ENCODE results near the gene FAM200B.

Gene FAM200B

DNA sequence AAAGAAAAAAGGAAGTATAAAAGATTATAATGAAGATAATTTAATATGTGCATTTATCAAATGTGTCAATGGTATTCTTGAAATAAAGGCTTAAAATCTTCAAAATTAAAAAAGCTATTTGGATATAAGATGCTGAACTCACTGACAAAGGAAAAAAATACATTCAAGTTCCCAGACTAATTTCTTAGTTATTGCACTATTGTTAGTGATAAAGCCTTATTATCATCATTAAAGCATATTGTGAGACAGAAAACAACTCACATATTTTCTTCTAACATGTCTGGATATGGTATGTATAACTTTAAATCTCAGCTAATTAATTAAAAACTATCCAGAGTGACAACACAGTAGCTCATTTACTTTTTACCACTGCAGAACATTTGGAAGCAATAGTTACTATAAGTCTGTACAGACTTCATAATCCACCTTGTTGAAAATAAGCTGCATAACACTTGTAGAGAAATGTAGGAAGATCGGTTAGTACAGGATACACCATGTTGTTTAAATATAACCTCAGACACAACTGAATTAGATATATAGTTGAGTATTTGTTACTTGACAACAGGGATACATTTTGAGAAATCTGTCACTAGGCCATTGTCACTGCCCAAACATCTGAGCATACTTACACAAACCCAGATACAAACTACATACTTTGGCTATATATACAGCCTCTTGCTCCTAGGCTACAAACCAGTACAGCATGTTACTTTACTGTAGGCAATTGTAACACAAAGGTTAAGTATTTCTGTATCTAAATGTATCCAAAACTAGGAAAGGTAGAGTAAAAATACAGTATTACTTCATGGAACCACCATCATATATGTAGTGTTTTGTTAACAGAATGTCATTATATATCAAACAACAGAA lies 12.8 kb upstream of the FAM200B start:
- no peak for DNase-seq

DNA sequence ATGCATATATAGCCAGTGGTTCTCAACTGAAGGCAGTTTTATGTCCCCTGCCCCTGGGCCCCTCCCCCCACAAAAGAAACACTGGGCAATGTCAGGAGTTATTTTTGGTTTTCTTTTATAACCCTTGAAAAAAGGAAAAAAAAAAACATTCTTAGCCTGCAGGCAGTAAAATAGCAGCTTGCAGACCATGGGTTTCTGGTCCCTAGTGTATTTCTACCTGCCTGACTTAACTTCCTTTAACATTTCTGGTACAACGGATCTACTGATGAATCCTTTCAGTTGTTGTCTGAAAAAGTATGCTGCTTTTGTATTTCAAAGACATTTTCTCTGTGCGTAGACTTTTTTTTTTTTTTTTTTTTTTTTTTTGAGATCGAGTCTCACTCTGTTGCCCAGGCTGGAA lies 11.1 kb upstream of the FAM200B start:
- DNase-seq, result no peak

DNA sequence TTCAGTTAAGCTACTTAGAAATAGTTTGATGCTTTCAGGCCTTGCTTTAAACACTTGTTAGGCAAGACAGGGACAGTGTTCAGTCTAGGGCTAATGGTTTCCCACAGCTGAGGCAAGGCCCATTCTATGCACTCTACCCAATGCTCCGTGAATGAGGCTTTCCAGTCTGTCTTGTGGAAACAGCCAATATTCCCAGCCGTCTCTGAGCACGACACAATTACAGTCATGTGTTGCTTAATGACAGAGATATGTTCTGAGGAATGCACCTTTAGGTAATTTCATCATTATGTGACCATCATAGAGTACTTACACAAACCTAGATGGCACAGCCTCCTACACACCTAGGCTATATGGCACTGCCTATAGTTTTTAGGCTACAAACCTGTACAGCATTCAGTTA lies 9.5 kb upstream of the FAM200B start:
- DNase-seq, result no peak

DNA sequence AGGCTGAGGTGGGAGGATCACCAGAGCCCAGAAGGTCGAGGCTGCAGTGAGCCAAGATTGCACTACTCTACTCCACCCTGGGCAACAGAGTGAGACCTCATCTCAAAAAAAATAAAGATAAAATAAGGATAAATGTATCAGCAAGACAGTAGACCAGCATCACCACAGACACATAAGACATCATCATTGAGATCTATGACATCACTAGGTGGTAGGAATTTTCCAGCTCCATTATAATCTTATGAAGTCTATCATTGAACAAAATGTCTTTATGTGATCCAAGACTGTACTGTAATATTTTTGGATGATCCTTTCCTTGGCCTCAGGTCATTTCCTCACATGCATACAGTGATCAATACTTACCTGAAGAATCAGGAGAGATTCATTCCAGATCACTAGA lies 8.3 kb upstream of the FAM200B start:
- DNase-seq, result no peak

DNA sequence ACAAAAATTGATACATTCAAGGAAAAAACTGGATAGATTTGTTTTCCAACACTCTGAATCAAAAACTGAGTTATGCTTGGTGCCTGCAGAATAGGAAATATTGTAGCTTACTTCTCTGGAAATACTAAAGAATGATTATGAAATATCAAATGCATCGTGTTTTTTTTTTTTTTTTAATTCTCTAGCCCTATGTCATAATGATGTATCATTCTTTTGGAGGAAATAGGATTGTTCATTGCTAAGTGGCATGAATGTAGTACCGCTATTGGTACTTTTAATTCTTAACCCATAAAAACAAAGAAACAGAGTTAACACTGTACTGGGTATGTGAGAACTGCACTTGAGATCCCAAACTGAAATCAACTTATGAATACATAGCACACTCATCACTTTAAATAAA lies 7.6 kb upstream of the FAM200B start:
- no peak for DNase-seq

DNA sequence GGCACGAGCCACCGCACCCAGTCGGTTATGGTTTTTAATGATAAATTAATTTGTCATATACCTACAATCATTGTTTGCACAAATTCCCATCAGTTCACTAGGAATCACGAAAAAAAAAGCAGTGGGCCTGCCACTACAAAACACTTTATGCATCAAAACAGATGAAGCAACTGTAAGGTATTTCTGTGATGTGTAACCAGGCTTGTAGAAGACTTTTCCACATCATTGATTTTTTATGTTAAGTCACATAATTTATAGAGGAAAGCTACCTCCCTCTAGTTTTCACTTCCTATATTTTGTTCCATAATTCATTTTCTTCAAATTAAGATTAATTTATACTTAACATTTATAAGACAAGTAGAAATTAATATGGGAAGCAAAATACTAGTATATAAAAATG lies 6.7 kb upstream of the FAM200B start:
- no peak for DNase-seq

DNA sequence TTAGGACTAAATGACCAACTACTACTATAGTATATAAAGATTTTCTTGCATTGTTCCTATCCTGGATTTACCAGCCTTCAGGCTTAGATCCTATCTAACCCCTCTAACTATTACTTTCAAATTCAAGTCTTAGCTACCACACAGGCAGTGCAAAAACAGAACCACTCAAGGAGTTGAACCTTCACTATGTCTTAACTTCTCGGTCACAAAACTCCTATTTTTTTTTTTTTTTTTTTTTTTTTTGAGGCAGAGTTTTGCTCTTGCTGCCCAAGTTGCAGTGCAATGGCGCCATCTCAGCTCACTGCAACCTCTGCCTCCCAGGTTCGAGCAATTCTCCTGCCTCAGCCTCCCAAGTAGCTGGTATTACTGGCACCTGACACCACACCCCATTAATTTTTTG lies 6.3 kb upstream of the FAM200B start:
- no peak for DNase-seq

DNA sequence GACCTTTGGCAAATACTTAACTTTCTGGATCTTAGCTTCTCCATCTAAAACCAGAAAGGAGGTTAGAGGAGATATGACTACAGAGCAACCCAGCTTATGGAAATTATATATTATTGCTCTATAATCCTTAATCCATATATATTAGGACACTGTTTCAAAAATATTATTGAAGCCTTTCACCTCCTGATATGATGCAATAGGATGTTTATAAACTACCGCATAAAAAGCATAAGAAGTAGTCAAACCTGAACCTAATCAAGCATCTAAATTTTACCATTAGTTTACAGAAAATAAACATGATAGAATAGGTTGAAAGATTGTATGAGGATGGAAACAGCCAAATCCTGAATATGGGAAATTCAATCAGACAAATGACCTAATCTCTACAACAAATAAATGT lies 5.6 kb upstream of the FAM200B start:
- DNase-seq, result no peak

DNA sequence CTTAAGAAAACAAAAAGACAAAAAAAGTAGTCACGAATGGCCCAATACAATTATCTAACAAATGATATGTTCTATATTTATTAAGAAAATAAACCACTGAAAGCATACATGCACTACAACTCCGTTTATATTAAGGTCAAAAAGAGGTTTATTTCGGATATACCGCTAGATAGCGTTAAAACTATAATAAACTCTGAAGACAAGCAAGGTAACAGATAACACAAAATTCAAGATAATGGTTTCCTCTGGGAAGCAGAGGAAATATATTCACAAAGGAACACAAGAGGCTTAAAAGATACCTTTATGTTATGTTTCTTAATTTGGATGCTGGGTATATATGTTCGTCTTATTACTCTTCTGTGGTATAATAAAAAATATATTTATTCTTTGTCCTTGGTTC lies 4.7 kb upstream of the FAM200B start:
- DNase-seq, result no peak

DNA sequence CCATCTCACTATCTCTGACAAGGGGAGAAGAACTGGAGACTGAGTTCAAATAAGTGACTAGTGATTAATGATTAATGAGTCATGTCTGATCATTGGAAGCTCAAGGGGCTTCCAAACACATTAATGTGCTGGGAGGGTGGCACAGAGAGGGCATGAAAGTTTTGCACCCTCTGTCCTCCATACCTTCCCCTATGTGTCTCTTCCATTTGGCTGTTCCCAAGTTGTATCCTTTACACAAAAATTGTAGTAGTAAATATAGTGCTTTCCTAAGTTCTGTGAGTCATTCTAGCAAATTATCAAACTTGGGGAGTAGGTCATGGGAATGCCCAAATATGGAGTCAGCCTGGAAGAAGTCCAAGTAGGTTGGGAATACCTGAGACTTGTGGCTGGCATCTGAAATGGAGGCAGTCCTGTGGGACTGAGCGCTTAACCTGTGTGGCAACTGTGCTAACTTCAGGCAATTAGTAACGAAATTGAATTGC lies 4.1 kb upstream of the FAM200B start:
- DNase-seq, result no peak

DNA sequence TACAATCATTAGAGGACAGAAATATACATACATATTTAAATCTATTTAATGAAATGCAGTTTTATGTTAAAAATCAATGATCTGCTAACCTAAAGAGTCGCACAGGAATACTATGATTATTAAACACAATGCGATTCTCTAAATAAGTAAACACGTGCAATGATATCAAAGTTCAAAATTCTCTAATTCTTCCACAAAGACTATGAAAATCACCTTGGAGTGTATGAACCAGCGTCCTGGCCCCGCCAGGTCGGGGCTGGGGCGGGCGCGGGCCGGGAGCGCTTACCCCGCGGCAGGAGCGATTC lies 608 bp upstream of the FAM200B start:
- no peak for DNase-seq

DNA sequence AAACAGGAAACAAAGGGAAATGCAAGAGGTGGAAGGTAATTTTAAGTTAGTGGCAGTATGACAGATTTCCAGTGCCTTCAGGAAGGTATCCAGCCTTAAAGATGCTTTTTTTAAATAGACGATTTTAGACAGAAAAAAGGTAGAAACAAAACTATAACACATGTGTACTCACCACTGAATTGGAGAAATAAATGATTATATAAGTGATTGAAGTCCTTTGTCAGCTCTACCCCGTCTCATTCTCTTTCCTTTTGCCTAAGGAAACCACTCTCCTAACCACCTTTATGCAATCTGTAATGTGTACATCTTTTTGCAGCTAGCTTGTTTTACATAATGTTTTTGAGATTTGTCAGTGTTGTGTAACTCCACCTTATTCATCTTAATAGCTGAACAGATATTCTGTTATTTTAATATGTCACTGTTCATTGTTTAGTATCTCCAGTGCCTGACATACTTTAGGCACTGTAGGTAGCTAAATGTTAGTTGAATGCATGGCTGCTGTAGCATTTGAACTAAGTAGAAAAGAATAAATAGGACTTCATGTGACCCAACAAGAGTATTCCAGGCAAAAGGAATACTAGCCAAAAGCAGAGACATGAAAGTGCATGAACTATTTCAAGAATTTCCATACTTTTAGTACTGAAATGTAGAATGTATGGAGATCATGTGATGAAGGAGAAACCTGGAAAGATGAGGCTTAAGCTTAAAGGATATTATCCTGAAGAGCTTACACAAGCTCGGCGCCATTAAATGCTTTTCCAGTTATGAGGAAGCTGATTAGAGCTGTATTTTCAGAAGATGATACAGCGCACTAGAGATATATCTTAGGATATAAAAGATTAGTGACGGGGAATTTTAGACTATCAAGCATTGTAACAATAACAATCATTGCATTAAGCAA lies 865 bp downstream of the FAM200B start:
- DNase-seq, result no peak

DNA sequence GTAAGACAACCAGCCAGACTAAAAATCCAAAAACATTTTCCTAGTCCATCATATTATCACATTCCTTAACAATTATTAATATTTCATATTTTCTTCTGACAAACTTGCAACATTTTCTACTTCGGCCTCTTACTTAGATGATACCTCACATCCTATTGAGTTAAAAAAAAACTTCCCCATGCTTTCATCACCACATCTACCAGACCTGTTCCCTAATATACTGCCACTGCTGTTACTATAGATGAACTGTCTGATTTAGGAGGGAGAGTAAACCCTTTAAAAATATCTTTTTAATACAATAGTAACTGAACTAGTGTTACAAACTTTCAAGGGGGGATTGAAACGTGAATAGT lies 1.5 kb downstream of the FAM200B start:
- DNase-seq, result no peak

DNA sequence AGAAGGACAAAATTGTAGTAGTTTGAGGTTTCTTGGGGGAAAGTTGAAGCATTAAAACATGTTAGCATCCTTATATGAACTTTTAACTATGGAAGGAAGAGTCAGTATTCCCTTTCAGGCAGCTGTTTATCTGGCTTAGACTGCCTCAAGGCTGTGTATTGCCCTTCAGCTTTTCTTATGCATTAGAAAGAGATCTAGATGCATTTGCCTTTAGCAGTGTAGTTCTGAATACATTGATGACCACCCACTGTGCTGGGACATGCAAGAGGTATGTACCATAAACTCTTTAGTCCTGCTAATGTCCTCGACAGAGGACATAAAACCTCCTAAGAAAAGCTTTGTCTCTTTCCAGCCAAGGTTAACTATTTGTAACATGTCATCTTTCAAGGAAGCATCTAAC lies 2.9 kb downstream of the FAM200B start:
- DNase-seq, result no peak

DNA sequence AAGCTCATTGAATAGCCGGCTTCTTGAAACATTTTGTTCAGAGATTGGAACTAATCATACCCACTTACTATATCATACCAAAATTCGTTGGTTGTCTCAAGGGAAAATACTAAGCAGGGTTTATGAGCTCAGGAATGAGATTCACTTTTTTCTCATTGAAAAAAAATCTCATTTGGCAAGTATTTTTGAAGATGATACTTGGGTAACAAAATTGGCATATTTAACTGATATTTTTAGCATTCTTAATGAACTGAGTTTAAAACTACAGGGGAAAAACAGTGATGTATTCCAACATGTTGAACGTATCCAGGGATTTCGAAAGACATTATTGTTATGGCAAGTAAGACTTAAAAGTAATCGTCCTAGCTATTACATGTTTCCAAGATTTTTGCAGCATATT lies 6.4 kb downstream of the FAM200B start:
- no peak for DNase-seq

DNA sequence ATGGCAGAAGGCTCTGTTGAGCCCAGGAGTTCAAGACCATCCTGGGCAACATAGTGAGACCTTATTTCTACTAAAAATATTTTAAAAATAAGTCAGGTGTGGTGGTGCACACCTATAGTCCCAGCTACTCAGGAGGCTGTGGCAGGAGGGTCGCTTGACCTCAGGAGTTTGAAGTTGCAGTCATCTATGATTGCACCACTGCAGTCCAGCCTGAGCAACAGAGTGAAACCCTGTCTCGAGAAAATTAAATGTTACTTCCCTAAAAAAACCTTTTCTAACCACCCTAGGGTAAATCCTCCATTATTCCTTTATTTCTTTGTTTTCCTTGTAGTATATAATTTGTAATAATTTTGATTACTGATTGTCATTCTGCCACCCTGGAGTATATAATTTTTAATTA lies 7.9 kb downstream of the FAM200B start:
- DNase-seq, result no peak

DNA sequence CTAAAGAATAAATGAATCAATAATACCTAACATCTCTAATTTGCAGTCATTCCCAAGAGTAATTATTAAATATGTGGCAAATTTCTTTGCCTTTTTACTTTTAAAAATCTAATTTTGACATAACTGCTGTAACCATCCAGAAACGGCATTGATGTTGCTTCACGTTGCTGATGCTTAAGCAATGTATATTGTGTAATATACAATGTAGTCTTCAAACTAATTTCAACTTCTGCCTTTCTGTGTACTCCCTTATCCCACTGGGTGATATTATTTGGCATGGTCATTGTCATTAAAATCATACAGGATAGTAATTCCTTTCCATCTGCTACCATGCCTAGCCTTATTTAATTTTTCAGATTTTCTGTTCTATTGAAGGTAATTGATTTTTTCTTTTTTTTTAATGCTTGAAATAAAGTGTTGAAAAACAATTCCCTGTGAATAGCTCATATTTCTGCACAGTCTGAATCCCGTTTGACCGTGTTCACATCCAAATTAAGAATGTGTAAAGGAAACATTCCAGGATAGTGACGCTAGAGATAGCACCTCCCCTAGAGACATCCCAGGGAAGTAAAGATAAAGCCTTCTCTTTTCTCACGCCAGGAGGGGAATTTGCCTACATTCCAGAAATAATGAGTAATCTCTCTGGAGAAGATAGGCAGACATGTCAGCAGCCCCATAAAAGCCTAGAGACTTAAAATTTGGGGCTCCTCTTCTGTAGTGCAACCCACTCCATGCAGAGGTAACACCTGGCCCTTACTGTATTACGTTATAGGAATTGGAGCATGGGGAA lies 8.6 kb downstream of the FAM200B start:
- no peak for DNase-seq

DNA sequence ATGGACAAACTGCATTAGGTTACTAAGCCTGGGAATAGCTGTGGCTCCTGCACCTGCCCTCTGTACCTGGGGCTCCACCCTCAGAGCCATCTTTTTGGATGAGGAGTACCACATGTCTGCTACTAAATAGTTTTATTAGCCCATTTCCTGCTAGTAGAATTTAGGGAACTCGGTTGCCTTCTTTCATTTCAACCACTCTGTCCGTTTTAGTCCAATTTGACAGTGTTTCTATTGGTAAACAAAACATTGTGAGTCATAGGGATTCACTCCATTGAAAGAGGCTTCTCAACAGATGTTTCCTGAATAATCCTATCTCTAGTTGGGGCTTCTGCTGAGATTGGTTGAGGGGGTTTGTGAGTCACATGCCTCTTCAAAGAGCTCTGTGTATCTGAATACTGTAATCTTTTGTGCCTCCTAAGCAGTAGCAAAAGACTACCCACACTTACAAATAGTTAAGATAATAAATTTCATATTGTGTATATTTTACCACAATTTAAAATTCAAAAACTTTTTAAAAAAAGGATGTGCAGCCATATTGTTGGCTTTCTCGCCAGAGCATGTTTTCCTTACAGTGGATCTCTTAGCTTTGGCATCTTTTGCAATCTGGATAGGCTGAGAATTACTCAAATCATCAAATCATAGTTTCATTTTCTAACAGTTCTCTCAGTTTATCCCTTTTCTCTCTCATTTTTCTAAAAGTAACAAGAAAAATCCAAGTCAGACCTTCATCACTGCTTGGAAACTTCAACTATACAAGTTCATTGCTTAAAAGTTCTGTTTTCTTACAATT lies 9.9 kb downstream of the FAM200B start:
- DNase-seq, result no peak

DNA sequence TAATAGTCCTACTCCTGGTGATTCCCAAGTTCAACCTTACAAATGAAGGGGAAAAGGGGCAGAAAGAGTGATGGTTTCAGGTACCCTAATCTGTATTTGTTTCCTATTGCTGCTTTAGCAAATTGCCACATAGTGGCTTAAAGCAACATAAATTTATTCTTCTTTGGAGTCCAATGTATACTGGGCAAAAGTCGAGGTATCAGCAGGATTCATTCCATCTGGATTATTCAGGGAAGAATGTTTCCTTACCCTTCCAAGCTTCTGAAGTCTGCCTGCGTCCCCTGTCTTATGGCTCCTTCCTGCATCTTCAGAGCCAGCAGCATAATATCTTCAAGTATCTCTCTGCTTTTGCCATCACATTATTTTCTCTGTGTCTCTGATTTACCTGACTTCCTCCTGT lies 11.0 kb downstream of the FAM200B start:
- DNase-seq, result no peak

DNA sequence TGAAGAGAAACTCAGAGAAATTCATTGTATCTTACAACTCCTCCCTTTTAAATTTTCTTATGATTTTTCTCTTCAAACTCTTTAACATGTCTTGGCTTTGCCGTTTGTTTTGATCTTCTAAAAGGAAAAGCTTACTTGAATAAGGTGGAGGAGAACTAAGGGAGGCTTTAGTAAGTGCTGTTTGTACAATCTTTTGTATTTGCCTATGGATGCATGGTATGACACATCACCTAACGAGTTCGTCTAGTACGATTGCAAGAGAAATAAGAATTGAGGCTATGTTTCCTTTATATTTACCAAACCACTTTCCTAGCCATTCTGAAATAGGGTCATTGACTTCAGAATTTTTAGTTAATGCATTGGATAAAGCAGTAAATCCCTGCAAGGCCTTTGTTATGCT lies 12.8 kb downstream of the FAM200B start:
- DNase-seq, result no peak

DNA sequence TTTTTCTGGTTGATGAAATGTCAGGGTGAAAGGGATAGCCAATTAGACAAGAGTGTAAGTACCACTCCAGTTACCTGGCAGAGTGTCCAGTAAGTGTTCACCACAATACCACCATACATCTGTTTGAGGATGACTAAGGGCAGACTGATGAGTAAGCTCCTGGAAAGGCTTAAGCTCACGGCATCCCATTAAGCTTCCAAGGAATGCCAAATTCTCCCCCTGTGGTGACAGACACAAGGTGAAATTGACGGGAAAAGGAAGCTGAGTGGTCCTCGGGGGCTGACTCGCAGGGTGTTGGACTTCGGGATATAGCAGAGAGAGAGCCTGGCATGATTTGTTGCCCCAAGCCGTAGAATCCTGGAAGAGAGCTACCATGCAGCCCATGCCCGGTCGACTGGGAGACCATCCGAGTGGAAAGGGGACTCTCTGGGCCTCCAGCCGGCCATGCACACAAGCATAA lies 13.6 kb downstream of the FAM200B start:
- DNase-seq, result no peak

DNA sequence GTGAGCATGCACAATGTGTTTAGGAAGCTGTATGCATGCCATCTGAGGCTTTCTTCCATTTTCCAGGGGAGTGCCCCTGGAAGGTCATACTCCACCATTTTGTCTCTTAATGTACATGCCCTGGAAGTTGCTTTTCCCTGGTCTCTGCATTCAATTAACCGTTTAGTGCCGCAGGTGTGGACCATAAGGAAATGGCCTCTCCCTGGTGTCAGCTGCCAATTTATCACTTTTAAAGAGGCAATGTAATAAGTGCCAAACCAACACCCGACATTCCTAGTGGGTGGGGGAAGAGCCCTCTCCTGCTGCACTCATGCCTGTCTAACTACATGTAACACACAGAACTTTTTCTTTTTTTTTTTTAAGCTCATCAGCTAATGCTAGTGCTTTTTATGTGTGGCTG lies 14.1 kb downstream of the FAM200B start:
- no peak for DNase-seq

DNA sequence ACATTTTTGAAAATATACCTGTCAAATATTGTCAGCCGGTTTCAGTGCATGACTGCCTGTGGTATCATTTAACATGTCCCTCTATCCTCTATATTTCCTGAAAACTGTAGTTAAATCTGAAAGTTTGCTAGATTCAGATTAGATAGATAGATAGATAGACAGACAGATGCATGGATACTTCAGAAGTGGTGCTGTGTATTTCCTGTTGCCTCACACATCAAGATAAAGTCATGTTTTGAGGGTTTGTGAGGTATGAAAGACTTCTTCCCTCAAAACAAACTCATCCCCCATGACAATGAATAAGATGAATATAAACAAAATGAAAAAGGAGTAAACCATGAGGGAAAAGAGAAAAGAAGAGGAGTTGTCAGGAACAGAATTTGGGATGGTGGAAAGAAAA lies 15.2 kb downstream of the FAM200B start:
- no peak for DNase-seq

Data from NCI-H774 (cell line).